ENCODE results near the gene FXYD3.

DNA sequence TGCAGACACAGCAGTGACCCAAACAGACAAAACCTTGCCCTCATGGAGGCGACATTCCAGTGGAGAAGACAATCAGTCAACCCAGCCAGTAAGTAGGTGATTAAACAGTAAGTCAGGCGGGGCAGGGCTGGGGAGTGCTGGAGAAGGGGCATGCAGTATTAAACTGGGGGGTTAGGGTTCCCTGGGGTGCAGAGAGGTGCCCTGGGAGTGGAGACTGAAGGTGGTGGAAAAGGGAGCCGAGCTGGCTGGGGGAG, 31.2 kb upstream of the FXYD3 start:
- no peak for TF ChIP-seq CTCF (IDR thresholded peaks at IDR 0.05; ENCODE audit: low read depth, low read length)
- no peak for TF ChIP-seq EZH2phosphoT487 (IDR thresholded peaks at IDR 0.05; ENCODE audit: low read depth)

Data from OCI-LY3 (cell line).